Endothelial cell (in vitro differentiated cells): ENCODE data around the gene SETSIP. TPM values are rescaled to one million over a fixed set of nuclear protein-coding genes. Genes with fewer than 3 reads are reported as not detected.

Source experiments
- DNase-seq: peaks from one replicate; pipeline ENCODE4 v3.0.0; 2021; ENCODE audit warnings: low spot score
- H3K27ac Mint-ChIP-seq: one replicate; pipeline ENCODE4 v1.8.0; 2021; ENCODE audit warnings: mixed read lengths, inconsistent platforms; ENCODE audit not compliant: unreplicated experiment
- H3K27me3 Mint-ChIP-seq: one replicate; pipeline ENCODE4 v1.8.0; 2021; ENCODE audit warnings: mild to moderate bottlenecking, moderate library complexity, mixed read lengths, inconsistent platforms; ENCODE audit not compliant: unreplicated experiment
- H3K36me3 Mint-ChIP-seq: one replicate; pipeline ENCODE4 v1.8.0; 2021; ENCODE audit warnings: mild to moderate bottlenecking, low read depth, mixed read lengths, inconsistent platforms; ENCODE audit not compliant: unreplicated experiment
- H3K4me1 Mint-ChIP-seq: one replicate; pipeline ENCODE4 v1.8.0; 2021; ENCODE audit warnings: mild to moderate bottlenecking, mixed read lengths, inconsistent platforms; ENCODE audit not compliant: unreplicated experiment
- H3K4me3 Mint-ChIP-seq: one replicate; pipeline ENCODE4 v1.8.0; 2021; ENCODE audit warnings: mild to moderate bottlenecking, mixed read lengths, inconsistent platforms; ENCODE audit not compliant: unreplicated experiment
- H3K9me3 Mint-ChIP-seq: one replicate; pipeline ENCODE4 v1.8.0; 2021; ENCODE audit warnings: mixed read lengths, inconsistent platforms; ENCODE audit not compliant: unreplicated experiment
- CTCF ChIP-seq: fragments of 200-600 bp; sonication (generic); IDR thresholded peaks from one replicate; pipeline ENCODE4 v1.5.0; 2021; ENCODE audit warnings: antibody characterized with exemption; ENCODE audit not compliant: unreplicated experiment
- long read RNA-seq: library from polyadenylated mRNA; unstranded; transcript quantifications from one replicate; pipeline ENCODE4 v2.0.0, GENCODE V29; 2020; ENCODE audit not compliant: unreplicated experiment
- total RNA-seq: library from RNA; stranded (reverse); fragmentation: NEBNext Ultra II Directional; extraction: Animal tissue kit (Norgen Biotek cat#: 25700); gene quantifications from one replicate; pipeline ENCODE4 v1.2.1, GENCODE V29; 2021; ENCODE audit not compliant: unreplicated experiment

SETSIP gene
- 0.31 TPM for total RNA-seq
- long read RNA-seq = 0 reads

- no peaks in the 10 kb centered on the region for H3K27me3 Mint-ChIP-seq
- H3K27ac Mint-ChIP-seq = no peak within 1 kb of the TSS
- no peak for DNase-seq
- no peaks in the 10 kb centered on the region for H3K36me3 Mint-ChIP-seq
- no peaks in the 10 kb centered on the region for H3K9me3 Mint-ChIP-seq
- TF ChIP-seq CTCF = no peak
- H3K4me1 Mint-ChIP-seq = peaks cover 3% of the 10 kb centered on the region
- no peak within 1 kb of the TSS for H3K4me3 Mint-ChIP-seq
Measured at GRCh38 chr1:92075311-92075710, at the start of gene SETSIP. TSS of gene SETSIP (minus strand) at chr1:92075411. CDS start at chr1:92075411, 0 bp downstream.

DNA sequence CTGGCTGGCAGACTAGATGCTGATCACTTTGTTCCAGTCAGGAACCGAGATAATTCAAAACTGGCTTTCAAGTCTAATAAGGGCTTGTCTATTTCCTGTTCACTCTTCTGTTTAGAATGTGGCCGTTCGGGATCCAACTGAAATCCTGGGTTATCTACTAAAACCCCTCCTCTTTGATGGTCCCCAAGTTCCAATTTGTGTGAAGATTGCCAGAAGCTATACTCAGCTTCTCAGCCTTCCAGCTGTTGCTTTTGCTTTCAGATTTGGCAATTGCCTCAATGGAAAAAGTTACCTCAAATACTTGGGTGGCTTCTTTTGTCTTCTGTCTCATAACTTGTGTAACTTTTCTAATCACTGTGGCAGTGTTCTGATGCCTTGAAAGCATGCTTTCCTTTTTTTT is 48.7 kb upstream of the SETSIP start:
- no peak for TF ChIP-seq CTCF
- H3K4me1 Mint-ChIP-seq = peaks cover 16% of the 10 kb centered on the region

DNA sequence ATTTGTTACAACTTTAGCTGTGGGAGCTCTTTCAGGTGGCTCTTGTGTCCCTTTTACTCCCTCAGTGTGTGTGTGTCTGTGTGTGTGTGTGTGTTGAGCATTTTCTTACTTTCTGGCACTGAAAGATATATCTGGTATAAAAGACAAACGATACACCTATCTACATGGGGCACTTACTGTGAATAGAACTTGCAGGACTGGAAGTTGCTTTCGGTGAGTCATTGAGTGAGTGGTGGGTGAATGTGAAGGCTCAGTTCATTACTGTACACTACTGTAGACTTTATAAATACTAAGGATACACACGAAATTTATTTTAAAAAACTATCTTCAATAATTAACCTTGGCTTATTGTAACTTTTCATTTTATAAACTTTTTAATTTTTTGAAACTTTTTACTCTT is 43.6 kb upstream of the SETSIP start:
- TF ChIP-seq CTCF = no peak
- Mint-ChIP-seq H3K4me3 (no peak overlapping the region), H3K27ac (no peak overlapping the region), H3K36me3 (no peaks in the 10 kb centered on the region), H3K9me3 (no peaks in the 10 kb centered on the region), H3K27me3 (no peaks in the 10 kb centered on the region), H3K4me1 (peaks cover 7% of the 10 kb centered on the region)
- no peak for DNase-seq

More for the DNA sequence above, 48.7 kb upstream of the SETSIP start:
- H3K4me3 Mint-ChIP-seq = no peak overlapping the region
- no peak for DNase-seq
- H3K27ac Mint-ChIP-seq = peak overlapping the region; percentile 44
- H3K9me3 Mint-ChIP-seq = no peaks in the 10 kb centered on the region
- H3K27me3 Mint-ChIP-seq = peaks cover 2% of the 10 kb centered on the region
- no peaks in the 10 kb centered on the region for H3K36me3 Mint-ChIP-seq

GRCh38 chr1:92117526-92117925 is 42.3 kb upstream of the SETSIP start:
- peak overlapping the region; percentile 65 for H3K27ac Mint-ChIP-seq
- TF ChIP-seq CTCF = no peak

GRCh38 chr1:92108631-92109030 is 33.4 kb upstream of the SETSIP start:
- no peak for DNase-seq
- no peak overlapping the region for H3K4me3 Mint-ChIP-seq
- no peaks in the 10 kb centered on the region for H3K9me3 Mint-ChIP-seq
- no peak overlapping the region for H3K27ac Mint-ChIP-seq
- TF ChIP-seq CTCF = no peak
- no peaks in the 10 kb centered on the region for H3K27me3 Mint-ChIP-seq
- no peaks in the 10 kb centered on the region for H3K4me1 Mint-ChIP-seq
- no peaks in the 10 kb centered on the region for H3K36me3 Mint-ChIP-seq

More at GRCh38 chr1:92117526-92117925, 42.3 kb upstream of the SETSIP start:
- H3K27me3 Mint-ChIP-seq = no peaks in the 10 kb centered on the region
- peaks cover 7% of the 10 kb centered on the region for H3K4me1 Mint-ChIP-seq
- H3K9me3 Mint-ChIP-seq = no peaks in the 10 kb centered on the region
- no peaks in the 10 kb centered on the region for H3K36me3 Mint-ChIP-seq
- no peak overlapping the region for H3K4me3 Mint-ChIP-seq
- no peak for DNase-seq
